Stimulated activated CD8-positive, alpha-beta memory T cell treated with anti-CD3 and anti-CD28 coated beads, Interleukin-4, amount 100 ng/mL, for 4 hours (primary cell): ENCODE measurements around the gene DPT.
"Not testable (repeated sequence)": the region's sequence is repeated elsewhere in the genome, so short reads cannot be mapped to it uniquely, and the experiment has no call there.

Source experiments
- DNase-seq, 2 donors: peaks; one replicate each; pipeline ENCODE4 v3.0.0-alpha.2; 2020; ENCODE audit warnings: low read depth in 2 of 2, low spot score in 1 of 2

Gene DPT

DNA sequence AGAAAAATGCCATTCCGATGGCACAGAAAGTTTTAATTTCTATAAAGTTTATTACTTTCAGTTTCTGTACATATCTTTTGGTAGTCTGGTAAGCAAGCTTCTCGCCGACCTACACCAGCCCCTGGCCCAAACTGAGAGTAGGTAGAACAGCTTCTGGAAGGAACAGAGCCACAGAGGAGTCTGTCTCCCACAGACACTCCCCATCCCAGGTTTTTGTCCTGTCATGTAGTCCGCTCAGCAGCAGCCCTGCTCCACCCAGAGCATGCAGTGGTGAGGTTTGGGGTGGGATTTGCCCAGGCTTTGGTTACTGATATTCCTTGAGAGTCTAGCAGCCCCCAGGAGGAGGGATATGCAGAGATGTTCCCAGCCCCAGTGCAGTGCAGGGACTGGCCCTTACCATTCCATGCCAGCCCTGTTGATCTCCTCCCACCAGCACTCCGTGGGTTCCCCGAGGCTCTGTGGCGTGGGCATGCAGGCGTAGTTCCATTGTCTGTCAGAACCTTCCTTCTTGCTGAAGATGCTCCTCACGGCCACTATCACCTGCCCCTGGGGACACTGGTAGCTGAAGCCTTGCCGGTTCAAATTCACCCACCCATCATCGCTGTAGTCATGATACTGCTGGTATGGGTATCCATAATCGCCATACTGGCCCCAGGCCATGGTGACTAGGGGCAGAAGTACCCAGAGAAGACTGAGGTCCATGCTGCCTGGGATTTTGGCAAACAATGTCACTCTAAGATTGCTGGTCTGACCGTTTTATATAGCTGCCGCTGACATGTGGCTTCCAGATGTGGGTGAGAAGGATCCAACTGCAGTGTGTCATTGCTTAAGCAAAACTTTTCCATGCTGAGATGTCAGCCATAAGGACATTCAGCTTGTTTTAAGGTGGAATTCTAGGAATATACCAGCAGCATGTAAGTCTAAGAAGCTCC, at the start of gene DPT:
Gene DPT, minus strand, starts transcription at position 734 of the 932 bp plus-strand sequence. Its CDS starts 32 bp downstream, at position 702.
- DNase-seq = no peak

DNA sequence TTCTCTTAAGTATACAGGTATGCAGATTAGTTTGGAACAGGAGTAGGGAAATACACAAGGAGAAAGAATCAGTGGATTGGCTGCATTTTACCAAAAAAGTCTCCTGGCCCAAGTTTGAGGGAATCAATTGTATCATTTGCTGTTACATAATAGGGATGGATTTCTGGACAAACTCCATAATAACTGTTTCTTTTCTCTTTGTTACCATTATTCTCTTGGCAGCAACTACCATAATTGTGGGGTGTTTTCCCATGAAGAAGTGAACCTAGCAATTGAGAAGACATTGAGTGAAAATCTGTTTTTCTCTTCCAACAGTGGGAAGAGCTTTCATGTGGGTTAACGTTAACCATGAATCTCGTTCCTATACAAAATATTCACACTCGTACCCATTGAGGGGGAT, 46.4 kb upstream of the DPT start:
- DNase-seq = no peak

DNA sequence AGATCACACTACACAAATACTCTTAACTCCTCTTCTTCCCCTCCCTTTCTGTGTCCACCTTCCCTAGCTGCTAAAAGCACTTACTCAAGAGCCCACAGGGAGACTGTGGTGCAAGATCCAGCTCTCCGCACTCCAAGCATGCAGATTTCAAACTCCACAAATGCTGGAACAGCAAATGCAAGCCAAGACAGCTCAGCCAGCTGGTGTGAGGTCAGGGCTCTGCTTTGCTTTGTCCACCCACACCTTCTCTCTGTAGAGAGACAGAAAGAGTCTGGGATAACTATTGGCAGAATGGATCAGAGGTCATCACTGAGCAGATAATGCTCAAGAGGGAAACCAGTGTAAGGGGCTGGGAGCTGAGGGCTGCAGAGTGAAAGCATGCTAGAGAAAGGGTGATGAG, 45.2 kb upstream of the DPT start:
- no peak for DNase-seq

DNA sequence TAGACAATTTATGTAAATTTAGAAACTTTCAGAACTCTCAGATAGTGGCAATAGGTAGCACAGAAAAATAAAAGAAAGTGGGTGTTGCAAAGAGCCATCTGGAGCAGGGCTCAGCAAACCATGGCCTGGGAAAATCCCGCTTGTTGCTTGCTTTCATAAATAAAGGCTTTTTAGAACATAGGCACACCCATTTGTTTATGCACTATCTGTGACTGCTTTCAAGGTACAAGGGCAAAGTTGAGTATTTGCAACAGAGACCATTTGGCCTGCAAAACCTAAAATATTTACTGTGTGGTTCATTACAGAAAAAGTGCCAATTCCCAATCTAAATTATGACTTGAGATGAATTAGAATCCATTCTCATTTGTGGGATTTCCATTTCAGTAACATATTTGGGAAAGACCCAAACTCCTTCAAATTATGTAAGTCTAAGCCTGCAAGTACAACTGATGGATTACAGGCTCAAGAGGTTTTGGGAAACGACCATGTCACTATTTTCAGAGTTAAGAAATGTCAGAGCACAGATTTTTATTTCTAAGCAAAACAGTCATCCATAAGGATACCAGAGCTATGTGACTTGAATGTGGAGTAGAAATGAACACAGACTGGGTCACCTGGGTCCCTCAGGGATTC, 43.5 kb upstream of the DPT start:
- DNase-seq = no peak

DNA sequence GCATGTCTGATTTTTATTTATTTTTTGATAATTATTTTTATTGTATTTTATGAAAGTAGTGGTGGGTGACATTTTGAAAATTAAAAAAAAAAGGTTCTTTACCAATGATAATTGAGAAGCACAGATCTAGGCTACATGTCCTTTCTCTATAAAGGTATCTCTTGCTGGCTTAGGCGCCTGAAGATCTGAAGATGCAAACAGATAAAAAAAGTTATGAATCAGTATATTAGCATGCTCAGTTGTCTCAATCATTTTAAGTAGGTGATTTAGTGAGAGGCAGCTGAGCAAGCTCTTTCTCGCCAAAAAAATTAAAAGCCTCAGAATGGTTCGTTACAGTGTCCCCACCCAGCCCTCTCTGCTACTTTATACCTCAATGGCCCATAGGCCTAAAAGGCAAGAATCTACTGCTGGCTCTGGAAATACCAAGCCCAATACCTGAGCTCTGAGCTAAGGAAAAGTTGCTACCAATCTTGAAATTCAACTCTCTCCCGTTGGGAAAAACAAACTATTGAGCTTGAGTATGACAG, 42.2 kb upstream of the DPT start:
- DNase-seq = no peak

DNA sequence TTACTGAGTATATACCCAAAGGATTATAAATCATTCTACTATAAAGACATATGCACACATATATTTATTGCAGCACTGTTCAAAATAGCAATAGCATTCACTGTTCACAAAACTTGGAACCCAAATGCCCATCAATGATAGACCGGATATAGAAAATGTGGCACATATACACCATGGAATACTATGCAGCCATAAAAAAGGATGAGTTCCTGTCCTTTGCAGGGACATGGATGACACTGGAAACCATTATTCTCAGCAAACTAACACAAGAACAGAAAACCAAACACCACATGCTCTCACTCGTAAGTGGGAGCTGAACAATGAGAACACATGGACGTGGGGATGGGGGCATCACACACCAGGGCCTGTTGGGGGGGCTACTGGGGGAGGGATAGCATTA, 40.9 kb upstream of the DPT start:
- not testable (repeated sequence) for DNase-seq

DNA sequence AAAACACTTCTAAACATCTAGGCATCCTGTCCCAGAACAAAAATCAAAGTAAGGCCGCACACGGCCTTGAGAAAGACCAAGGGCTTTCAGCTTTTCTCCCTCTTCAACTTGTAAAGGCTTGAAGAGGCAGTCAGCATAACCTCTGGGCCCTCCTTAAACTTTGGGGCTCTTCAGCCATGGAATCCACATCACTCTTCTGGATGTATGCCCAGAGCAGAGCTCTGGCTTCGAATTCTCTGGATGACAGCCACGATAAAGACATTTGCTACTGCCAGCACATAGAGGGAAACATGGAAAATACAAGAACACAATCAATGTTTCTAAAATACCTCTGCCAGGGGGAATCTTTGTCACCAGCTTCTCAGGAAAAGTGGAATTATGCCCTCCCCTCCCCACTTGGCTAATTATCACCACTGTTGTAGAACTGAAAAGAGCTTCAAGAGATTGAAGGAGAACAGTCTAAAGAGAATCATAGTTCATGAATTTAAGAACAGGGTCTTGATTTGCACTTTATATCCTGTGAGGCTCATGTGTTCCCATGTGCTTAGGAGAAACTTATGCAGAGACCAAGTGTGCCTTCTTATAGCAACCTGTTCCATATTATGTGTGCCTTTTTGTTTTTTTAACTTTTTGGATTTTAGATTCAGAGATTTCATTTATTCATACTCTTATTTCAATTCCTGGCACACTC, 39.0 kb upstream of the DPT start:
- DNase-seq = no peak

DNA sequence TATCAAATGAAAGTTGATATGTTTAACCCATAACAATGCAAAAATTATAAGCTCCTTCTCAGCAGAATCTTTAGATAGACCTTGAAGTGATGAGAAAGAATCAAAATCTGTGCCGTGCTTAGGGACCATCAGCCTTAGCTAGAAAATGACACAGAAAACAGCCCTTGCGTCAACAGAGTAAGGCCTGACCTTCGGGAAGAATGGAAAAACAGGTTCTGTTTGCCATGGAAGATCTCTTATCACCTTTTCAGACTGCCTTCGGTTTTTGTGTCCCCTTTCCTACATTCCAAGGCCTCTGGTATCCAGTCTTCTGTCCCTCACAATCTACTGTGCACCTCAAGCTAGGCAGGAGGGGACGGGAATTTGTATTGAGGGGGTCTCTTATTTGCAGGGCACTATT, 37.6 kb upstream of the DPT start:
- DNase-seq = no peak

DNA sequence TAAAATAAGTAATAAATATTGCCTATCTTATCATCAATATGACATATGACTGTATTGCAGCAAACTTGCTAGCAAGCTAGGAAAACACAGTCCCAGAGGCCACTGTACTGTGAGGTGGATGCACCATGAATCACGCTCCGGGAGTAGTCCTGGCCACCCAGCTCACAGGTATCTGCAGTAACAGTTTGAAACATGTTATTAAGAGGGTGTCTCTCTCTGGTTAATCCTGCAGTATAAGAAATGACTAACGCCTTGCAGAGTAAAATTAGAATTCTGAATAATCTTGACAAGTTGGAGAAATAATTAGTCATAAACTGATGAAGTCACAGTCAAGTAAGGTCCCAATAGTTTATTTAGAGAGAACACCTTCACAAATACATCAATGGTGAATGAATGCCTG, 34.0 kb upstream of the DPT start:
- DNase-seq = no peak

DNA sequence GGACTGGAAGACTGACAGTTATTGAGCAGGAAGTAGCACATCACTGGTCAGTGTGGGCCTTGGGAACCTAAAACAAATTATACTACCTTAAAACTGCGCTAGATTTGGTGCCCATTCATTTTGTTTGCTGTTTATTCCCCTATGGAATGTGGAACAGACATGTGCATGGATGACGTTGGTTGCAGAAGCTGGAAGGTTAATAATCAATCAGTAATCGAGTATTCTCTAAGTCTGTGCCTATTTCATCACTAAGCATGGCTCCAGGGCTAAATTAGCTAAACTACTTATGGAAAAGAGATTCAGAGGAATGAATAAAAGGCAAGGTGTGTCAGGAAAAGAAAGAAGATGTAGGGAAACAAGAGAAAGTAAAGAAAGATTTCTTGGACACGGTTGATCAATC, 33.5 kb upstream of the DPT start:
- DNase-seq = no peak

DNA sequence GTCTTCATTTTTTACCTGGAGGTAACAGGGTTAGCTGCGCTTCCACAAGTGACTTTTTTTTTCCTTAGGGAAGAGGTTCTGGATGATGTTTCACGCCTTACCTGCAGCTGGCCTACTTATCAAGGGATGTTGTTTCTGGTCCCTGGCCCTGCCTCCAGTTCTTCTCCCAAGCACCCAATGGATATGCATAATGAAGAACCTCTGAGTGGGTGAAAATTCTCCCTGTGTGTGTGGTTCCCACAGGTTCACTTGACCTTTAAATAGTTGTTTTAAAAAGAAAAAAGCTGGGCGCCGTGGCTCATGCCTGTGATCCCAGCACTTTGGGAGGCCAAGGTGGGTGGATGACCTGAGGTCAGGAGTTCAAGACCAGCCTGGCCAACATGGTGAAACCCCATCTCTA, 31.8 kb upstream of the DPT start:
- no peak for DNase-seq

DNA sequence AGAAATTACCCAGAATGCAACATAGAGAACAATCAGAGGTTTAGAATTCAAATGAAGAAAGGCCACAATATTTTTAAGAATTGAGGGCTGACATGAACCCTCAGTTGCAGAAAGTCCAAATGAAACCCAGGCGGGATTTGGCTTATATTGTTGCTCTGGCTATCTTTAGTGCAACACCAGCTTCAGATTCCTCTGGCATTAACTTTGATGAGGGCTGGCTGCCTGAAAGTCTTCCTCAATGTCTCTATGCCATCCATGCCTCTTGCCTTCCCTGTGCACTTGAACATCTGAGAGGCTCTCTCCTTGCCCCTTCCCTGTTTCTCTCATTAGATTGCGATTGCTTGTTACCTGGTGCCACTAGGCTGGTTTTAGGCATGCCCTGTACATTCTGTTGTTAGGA, 31.2 kb upstream of the DPT start:
- no peak for DNase-seq

DNA sequence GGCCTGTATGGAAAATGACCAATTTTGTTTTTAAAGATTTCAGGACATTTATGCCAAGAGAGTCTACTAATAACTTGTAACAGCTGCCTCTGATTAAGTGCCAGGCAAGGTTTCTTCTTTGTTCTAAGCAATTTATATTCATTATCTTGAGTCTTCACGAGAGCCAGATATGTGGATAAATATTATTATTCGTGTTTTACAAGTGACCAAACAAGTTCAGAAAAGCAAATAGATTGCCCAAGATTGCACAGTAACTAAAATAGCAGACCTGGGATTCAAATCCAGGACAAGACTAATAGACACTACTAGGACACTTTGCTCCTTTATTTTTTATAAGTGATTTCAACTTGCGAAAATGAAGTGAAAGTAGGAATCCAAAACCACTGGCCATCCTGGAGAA, 30.1 kb upstream of the DPT start:
- DNase-seq = no peak

DNA sequence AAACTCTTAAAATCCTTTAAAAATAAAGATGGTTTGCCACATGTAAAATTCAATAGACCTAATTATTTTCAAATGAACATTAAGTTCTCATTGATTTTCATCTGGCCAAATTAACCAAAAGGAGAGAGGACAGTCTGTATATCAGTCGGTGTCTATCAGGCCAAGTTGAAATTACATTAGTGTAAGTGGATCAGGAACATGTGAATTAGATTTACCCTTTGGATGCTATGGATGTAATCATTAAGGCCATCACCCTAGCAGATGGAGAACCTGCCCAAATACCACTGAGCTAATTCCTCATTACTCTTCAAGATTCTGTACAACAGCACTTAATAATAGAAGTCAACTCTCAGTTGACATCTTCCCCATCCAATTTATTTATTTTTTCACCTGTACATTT, 29.5 kb upstream of the DPT start:
- DNase-seq = no peak

DNA sequence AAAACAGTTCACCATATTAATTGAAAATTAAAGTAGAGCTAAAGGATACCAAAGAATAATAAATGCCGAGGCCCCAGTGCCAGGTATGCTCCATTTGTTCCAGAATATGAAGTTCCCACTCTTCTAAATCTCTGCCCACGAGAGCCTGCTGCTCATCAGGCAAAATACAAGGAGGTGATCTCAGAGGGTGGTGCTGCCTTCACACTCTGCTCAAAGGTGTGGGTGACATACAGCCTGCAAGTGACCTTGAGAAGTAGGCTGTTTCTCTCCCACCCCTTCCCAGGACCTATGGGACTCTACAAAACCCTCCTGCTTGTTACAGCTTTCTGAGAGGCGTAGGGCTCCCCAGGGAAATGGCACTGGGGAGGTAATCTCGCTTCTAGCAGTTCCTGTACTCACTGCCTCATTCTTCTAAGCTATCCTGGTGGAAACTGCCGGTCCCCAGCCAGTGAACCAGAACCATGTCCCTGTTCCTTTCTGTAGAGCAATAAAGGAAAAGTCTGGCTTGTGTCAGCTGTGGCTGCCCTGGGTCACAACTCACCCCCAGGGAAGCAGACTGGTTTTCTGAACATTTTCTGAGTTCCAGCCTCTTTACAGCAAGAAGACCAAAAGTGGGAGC, 26.9 kb upstream of the DPT start:
- no peak for DNase-seq

DNA sequence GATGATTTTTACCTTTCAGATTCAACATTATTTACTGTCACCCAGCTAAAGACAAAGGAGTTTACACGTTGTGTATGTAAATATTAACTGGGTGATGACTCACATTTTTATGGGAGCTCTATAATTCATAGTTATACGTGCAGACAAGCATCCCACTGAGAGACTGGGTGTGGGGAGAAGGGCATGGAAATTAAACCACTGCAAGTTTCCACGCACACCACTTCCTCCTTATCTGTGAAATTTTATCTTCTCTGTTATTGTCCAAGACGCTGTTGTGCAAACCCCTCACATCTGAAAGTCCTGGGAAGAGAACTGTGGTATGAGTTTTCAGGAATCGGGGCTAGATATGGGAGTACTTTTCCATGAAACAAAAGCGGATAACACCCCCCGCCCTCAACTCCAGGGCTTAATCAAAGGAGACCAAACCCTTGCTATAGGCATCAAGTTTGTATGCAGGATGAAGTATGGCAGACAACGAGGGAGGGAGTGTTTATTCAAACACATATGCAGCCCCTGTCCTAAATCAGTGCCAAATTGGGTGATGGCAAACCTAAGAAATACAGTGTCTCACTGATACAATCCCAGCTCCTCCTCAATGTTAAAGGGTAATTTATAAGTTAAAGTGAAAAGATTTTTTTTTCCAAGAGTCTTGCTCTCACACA, 23.3 kb upstream of the DPT start:
- no peak for DNase-seq

DNA sequence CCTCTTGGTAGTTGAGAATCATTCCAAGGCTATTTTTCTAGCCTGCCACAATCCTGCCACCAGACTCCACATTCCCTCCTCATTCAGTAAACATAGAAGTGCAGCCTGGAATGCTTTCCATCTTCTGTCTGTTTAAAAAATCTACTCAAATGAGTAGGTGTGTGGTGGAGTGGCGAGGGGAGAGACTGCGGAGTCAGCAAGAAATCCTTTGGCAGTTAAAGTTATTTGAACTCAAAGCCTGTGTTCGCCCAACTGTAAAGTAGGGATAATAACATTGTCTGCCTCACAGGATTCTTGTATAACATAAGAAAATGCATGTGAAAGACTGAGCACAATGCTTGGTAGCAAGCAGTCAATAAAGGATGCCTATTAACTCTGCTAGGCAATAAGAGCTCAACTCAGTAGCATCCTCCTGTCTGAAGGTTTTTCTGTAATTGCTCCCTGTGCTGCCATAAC, 22.2 kb upstream of the DPT start:
- DNase-seq = no peak

DNA sequence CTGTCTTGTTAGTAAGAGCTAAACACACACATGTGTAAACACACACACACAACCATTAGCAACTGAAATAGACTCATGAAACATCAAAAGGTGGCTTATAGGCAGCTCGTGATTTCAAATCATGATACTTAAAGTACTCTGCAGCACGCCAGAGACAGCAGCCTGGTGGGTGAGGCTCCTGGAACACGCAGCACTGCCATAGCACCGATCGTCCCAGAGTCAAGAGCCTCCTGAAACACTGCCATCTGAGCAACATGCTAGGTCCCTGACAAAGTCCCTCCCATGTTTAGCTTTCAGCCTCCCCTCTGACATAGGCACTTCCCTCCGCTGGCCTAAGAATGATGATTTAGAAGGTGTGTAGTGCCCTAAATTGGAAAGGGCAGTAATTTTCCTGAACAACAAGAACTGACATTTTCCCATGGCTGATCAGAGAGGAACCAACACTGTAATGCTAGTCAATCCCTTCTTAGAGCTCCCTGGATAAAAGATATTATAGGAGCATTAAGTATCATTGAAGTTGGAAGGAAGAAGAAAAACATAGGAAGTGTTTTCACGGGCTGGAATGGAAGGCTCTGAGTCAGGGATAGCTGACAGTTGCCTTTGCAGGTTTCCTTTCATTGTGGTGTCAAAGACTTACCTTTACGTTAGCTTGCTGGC, 14.1 kb upstream of the DPT start:
- DNase-seq = no peak

DNA sequence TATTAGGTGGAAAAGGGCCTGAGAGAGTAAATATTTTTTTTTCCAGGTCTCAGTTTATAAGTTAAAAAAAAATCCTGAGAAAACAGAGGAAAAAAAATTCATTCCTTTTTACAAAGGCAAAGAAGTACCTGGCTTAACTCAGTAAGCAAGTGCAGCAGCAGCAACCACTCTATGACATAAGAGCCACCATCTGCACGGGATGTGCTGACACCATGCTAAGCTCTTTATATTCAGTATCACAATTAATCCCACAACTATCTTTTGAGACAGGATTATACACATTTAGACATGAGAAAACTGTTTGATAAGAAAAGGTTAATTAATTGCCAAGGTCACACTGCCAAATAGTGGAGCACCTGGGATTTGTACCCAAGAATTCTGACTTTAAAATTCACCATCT, 13.4 kb upstream of the DPT start:
- no peak for DNase-seq

DNA sequence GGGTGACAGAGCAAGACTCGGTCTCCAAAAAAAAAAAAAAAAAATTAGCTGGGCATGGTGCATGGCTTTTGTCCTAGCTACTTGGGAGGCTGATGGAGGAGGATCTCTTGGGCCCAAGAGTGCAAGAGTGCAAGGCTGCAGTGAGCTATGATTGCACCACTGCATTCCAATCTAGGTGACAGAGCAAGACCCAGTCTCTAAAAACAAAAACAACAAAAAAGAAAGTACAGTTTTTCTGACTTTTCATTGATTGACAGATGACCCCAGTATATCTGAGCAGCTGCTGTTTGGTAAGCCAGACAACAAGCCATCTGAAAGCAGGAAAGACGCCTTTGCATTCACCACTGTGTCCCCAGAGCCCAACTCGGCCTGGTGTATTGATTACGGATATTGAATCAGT, 10.9 kb upstream of the DPT start:
- no peak for DNase-seq
